Globus pallidus (tissue), 1 donor: Measurements from ENCODE around the gene S100A13.
"Not testable (repeated sequence)": the region's sequence is repeated elsewhere in the genome, so short reads cannot be mapped to it uniquely, and the experiment has no call there.

Experiments
- DNase-seq: peaks from one replicate; pipeline ENCODE4 v3.0.0-alpha.2; 2015; ENCODE audit warnings: low spot score

Gene S100A13

DNA sequence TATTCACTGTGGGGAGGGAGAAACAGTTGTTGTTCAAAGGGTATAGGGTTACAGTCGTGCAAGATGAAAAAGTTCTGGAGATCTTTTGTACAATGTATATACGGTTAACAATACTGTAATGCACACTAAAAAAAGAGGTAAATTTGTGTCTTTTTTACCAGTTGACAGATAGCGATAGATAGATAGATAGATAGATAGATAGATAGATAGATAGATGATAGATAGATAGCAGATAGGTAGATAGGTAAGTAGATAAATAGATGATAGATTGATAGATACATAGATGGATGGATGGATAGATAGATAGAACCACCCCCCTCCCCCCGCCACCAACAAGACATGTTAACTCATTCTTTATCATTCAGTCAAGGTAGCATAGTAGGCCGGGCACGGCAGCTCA lies 24.6 kb downstream of the S100A13 start:
- DNase-seq = no peak

DNA sequence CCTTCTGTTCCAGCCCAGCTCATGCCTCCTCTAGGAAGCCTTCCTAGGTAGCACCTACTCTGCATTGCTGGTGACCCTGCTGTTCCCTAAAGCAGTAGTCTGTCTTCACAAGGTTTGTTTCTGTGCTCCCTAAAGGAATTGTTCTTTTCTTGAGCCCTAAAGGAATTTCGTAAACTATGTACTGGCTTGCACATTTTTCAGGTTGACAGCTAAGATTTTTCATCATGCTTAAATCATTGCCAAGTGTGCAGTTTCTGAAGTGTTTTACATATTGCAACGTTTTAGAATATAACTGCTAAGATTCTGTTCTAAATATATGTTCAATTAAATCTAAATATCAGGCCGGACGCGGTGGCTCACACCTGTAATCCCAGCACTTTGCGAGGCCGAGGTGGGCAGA lies 27.5 kb downstream of the S100A13 start:
- DNase-seq = no peak

DNA sequence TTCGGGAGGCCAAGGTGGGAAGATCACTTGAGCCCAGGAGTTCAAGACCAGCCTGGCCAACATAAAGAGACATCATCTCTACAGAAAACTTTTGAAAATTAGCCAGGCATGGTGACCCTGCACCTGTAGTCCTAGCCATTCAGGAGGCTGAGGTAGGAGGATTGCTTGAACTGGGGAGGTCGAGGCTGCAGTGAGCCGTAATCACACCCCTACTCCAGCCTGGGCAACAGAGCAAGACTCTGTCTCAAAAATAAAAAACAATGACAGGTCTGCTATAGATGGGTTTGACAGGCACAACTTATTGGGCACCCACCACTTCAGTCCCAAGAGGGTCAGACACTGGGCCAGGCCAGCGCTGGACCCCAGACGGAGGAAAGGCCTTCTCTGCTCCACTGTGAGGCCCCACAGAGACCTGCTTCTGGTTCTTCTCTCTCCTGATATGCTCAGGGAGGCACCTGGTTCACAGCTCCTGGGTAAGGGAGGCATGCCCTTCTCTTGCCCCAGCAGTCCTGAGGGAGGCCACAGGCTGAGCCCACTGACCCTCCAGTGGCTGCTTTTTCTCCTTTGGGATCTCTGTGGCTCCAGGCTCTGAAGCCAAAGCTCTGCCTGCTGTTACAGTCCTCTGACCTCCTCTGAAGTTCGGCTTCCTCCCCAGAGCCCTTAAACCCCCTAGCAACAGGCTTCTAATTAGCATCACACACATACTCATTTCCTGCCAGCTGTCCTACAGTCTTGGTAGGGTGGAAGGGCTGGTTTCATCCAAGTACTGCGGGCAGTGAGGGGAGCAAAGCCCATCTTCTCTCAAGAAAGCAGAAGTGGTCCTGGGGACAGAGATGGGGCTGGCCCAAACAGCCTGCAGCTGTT lies 28.8 kb downstream of the S100A13 start:
- no peak for DNase-seq

DNA sequence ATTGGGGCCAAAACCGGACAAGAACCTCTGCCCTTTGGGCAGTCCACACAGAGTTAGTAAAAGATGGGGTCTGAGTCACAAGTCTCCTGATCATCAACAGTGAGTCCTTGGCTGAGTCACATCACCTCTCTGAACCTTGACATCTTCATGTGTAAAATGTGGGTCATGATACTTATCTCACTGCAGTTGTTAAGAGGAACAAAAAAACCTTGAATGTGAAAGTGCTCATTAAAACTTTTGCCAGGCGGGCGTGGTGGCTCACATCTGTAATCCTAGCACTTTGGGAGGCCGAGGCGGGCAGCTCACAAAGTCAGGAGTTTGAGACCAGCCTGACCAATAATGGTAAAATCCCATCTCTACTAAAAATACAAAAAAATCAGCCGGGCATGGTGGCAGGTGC lies 30.1 kb downstream of the S100A13 start:
- no peak for DNase-seq

DNA sequence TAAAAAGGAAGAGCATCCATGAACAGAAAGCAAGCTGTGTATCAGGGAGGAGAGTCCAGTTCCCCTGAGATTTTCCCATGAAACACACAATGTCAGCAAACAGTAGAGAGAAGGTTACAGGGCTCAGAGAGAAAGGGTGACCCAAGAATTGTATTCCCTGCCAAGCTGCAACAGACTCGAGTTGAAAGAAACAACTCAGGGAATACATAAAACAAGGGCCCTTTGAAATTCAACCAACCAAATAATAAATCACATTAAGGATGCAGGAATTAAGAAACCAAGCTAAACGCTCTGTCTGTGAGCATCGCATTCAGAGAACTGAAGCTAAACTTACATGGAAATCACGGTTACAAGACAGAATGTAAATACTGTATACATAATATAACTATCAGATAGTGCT lies 34.6 kb downstream of the S100A13 start:
- peak; percentile 58 for DNase-seq

DNA sequence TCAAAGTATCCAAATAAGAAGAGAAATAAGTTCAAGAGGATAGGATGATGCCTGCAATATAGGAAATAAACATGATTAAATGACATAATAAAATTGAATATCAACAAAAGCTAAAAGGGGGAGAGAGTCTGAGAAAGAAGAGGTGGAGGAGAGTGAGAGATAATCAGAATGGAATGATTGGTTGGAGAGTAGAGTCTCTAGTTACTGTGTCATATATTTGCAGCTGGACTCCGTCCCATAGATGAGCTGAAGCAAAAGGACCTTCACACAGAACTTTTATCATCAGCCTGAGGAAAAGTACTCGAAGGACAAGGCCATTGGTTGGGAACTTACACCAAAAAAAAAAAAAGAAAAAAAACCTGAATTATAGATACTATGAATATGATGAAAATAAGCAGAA lies 38.8 kb downstream of the S100A13 start:
- DNase-seq = no peak

DNA sequence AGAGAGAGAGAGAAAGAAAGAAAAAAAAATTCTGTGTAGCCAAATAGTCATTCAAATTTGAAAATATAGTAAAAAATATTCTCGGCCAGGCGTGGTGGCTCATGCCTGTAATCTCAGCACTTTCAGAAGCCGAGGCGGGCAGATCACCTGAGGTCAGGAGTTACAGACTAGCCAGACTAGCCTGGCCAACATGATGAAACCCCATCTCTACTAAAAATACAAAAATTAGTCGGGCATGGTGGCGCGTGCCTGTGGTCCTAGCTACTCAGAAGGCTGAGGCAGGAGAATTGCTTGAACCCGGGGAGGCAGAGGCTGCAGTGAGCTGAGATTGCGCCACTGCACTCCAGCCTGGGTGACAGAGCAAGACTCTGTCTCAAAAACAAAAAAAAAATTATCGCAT lies 39.3 kb downstream of the S100A13 start:
- not testable (repeated sequence) for DNase-seq

DNA sequence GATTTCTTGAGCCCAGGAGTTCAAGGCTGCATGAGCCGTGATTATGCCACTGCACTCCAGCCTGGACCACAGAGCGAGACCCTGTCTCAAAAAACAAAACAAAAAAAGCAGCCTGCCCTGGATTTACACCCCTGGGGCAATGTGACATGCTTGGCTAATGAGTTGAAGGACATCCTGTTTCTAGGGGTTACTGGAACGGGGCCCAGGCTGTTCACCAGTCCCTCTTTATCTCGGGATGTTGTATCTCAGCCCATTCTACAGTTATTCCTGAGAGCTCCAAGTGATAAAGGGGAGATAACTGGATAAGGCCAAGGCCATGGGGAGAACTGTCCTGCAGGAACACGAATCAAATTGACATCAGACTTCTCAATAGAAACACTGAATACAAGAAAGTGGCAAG lies 40.0 kb downstream of the S100A13 start:
- DNase-seq = no peak

DNA sequence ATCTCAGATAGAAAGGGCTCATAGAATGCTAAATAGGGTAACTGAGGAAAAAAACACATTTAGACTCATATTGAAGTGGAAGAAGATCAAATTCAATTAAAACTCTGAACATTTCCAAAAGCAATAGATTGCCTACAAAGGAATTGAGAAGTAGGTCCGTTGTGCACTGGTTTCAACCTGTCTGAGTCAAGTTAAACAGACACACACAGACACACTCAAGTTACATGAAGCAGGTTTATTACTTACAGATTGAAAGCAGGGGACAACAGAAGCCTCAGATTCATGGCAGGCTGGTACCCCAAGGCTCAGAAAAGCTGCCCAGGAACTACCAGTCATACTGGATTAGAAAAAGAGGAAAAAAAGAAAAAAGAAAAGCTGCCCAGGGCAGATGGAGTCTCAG lies 41.0 kb downstream of the S100A13 start:
- no peak for DNase-seq

DNA sequence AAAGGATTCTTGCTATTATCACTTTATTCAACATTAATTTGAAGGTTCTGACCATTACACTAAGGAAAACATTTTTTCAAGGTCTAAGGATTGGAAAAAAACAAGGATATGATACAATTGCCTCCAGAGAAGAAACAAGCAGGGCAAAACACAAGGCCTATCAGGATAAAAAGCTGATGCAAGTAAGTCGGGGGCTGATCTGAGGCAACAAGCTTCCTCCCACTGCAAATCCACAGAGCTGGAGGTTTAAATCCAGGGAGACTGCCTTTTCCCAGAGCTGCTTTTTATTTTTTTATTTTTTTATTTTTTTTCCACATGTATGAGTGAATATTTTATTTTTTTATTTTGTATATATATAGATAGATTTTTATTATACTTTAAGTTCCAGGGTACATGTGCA lies 42.3 kb downstream of the S100A13 start:
- DNase-seq = no peak

DNA sequence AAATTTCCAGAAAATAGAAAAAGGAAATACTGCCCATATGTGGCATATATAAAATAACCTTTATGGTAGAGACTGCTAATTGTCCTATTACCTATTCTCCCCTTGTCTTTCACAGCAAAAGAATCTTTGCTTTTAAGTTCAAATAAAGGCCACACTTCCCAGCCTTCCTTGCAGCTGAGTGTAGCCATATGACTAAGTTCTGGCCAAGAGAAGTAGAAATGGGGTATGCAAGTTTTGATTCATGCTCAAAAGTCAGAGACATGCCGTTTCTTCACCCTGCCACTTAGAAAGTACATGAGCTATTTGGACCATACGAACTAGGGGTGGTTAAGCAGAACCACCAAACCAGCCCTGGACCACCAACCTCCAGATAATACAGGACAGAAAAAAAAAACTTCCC lies 43.3 kb downstream of the S100A13 start:
- no peak for DNase-seq

DNA sequence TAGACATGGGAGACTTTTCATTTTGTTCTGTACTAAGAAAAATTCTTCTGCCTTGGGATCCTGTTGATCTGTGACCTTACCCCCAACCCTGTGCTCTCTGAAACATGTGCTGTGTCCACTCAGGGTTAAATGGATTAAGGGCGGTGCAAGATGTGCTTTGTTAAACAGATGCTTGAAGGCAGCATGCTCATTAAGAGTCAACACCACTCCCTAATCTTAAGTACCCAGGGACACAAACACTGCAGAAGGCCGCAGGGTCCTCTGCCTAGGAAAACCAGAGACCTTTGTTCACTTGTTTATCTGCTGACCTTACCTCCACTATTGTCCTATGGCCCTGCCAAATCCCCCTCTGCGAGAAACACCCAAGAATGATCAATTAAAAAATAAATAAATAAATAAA lies 43.8 kb downstream of the S100A13 start:
- not testable (repeated sequence) for DNase-seq

DNA sequence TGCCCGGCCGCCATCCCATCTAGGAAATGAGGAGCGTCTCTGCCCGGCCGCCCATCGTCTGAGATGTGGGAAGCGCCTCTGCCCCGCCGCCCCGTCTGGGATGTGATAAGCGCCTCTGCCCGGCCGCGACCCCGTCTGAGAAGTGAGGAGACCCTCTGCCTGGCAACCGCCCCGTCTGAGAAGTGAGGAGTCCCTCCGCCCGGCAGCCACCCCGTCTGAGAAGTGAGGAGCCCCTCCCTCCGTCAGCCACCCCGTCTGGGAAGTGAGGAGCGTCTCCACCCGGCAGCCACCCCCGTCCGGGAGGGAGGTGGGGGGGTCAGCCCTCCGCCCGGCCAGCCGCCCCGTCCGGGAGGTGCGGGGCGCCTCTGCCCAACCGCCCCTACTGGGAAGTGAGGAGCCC lies 44.5 kb downstream of the S100A13 start:
- not testable (repeated sequence) for DNase-seq

DNA sequence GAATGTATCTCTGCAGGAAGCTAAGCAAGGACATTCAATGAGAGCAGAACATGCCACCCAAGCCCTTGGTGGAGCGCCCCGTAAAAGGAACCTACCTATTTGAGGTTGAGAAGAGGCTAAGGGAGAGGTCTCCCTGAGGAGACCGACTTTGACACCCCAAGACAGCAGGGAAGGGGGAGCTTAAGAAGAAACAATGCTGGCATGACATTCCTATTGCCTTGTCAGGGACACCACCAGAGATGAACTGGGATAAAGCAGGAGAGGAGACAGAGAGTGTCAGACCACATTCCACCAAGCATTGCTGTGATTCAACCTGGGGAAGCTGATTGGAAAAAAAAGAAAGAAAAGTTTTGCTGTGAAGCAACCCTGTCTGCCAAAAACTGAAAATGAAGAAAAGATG lies 48.4 kb downstream of the S100A13 start:
- no peak for DNase-seq

DNA sequence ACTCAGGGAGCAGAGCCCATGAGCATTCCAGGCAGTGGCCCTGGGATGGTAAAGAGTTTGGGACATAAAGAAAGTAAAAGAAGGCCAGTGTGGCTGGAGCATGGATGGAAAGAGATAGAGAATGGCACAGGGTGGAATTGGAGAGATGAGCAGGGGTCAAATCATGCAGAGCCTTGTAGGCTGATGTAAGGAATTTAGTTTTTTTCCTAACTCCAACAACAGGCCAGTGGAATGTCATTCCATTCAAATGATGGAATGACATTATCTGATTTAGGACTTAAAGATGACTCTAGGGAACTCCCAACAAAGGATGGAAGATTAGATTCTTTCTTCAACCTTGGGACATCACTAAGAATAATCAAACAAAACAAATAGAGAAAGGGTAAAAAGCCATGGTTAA lies 48.8 kb downstream of the S100A13 start:
- no peak for DNase-seq

DNA sequence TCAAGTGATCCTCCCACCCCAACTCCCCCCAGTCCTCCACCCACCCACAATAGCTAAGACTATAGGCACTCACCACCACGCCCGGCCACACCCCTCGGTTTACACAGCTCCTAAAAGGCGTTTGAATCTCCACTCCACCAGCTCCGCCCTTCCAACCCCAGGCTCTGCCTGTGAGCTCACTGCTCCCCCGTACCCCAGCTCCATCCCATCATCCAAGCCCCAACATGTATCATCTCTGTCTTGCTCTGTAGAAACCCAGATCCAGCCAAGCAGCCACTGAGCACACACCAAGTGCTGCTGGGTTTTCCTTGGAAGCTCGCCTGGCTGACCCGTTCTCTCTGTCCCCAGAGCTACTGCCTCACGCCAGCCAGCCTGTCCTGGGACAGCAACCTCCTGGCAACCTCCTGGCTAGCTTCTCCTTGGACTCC lies 49.7 kb downstream of the S100A13 start:
- DNase-seq = peak; percentile 45

DNA sequence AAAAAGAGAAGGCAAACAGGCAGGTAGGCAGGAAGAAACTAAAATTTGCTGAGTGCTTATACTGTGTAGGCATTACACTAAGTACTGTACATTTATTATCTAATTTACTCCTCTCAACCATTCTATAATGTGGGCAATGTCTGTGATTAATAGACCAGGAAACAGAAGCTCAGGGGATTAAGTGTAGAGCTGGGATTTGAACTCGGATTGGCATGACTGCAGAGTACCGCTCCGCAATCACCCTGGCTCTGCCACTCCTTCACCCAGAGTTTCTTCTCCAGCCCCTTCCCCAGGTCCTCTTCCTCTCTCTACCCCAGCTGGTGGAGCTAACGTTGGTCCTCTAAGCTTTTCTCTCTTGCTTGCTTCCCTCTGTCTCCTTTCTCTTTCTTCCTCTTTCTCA lies 50.2 kb downstream of the S100A13 start:
- DNase-seq = no peak

DNA sequence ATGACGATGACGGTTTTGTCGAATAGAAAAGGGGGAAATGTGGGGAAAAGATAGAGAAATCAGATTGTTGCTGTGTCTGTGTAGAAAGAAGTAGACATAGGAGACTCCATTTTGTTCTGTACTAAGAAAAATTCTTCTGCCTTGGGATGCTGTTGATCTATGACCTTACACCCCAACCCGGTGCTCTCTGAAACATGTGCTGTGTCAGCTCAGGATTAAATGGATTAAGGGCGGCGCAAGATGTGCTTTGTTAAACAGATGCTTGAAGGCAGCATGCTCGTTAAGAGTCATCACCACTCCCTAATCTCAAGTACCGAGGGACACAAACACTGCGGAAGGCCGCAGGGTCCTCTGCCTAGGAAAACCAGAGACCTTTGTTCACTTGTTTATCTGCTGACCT lies 51.8 kb downstream of the S100A13 start:
- DNase-seq = not testable (repeated sequence)

DNA sequence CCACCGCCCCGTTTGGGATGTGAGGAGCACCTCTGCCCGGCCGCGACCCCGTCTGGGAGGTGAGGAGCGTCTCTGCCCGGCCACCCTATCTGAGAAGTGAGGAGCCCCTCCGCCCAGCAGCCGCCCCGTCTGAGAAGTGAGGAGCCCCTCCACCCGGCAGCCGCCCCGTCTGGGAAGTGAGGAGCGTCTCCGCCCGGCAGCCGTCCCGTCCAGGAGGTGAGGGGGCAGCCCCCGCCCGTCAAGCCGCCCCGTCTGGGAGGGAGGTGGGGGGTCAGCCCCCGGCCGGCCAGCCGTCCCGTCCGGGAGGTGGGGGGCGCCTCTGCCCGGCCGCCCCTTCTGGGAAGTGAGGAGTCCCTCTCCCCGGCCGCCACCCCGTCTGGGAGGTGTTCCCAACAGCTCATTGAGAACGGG lies 52.2 kb downstream of the S100A13 start:
- not testable (repeated sequence) for DNase-seq

DNA sequence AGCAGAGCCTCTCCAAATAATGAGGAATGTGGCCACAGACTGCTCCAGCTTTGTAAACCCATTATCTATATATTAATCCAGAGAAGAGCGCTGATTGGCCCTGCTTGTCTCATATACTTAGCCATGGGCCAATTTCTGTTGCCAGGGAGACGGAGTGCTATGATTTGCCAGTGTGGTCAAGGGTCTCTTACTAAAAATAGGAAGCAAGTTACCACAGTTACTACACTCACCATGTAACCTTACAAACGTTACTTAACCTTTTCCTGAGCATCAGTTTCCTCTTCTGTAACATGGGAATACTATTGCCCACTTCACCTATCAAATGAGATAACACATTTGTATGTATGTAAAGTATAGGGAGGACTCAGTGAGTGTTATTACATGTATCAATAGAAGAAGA lies 54.0 kb downstream of the S100A13 start:
- no peak for DNase-seq

DNA sequence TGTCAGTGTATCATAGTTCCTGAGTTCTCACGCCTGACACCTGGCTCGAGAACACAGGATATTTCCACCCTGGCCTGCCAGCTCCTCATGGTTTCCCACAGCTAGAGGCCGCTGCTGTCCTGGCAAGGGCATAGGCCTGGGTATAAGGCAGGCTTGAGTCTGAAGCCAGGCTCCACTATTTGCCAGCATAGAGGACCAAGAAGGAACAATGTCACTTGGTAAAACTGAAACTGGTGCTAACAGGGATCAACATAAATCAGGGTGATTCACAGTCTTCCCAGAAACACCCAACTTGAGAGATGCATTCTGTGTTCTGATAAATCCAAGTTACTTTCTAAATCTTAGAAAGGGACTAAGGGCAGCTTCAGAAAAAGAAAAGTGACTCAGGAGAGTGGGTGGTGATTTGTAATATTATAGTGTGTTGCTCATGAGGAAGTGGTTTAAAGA lies 54.7 kb downstream of the S100A13 start:
- DNase-seq = peak; percentile 88

DNA sequence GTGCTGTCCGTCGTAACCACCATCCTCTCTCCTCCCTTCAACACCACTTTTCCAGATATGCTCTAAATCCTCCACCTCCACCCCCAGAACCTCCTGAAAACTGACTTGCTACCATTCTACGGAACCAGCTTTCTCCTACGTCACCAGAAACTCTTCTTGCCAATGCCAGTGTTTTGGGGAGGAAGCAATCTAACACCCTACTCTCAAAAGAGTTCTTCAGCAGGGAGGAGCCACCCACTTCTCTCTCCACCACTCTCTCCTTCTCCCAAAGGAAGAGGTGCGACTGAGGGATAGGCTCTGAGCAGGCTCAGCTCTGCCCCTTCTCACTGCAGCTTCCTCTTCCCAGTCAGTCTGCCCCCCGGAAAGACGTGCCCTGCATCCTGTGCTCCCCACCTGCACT lies 55.6 kb downstream of the S100A13 start:
- no peak for DNase-seq

DNA sequence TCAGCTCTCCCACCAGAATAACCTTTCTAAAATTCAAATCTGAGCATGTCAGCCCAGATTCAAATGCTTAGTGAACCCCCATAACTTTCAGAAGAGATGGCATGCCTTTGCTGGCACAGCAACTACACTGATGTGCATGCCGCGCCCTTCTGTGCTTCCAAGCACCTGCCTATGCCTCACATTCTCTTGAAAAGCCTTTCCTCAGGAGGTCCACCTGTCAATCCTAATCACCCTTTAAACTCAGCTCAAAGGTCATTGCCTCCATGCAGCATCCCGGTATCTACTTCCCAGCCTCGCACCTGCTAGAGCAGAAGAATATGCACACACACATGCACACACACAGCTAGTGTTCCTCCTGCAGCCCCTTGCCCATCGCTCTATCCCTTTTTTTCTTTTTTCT lies 56.4 kb downstream of the S100A13 start:
- no peak for DNase-seq

DNA sequence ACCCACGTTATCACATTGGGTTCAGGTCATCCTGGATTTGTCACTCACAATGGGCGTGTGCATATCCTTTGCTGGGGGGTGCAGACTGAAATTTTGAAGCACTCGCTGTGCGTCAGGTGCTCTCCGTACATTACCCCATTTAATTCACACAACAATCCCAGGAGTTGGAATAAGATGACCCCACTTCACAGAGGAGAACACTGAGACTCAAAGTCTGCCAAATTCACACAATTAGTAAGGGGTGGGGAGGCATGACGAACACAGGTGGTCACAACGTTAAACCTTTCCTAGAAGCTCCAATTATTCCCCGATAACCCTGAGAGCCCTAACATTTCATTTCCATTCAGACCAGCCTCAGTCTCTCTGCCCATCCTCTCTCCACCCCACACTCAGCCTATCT lies 57.8 kb downstream of the S100A13 start:
- DNase-seq = no peak
